K562 (cell line): ENCODE measurements around the gene TMEM127. TPM values are rescaled to one million over a fixed set of nuclear protein-coding genes. Genes with fewer than 3 reads are reported as not detected.

Experiments used
- BMI1 ChIP-seq: fragments of 150-350 bp; IDR thresholded peaks from 2 replicates; pipeline ENCODE4 v1.6.1; 2014; ENCODE audit warnings: low read length
- CHD1 ChIP-seq: fragments of 200-600 bp; sonication (generic); IDR thresholded peaks from one replicate; pipeline ENCODE4 v1.6.1; 2012; ENCODE audit warnings: mild to moderate bottlenecking, moderate library complexity, low read length, inconsistent platforms
- DNMT1 ChIP-seq: fragments of 450-650 bp; IDR thresholded peaks from 2 replicates; pipeline ENCODE4 v1.6.1; 2016; ENCODE audit warnings: antibody characterized with exemption, mild to moderate bottlenecking
- HNRNPL ChIP-seq: fragments of 200-400 bp; formaldehyde crosslinking; IDR thresholded peaks from 2 replicates; pipeline ENCODE4 v1.6.1; 2017; ENCODE audit warnings: low read depth, mild to moderate bottlenecking, low read length
- IRF2 ChIP-seq: sonication (generic); formaldehyde crosslinking; IDR thresholded peaks from 2 replicates; pipeline ENCODE4 v1.8.1; 2022; ENCODE audit warnings: mild to moderate bottlenecking, missing genetic modification reagents
- L3MBTL2 ChIP-seq: fragments of 450-650 bp; IDR thresholded peaks from 2 replicates; pipeline ENCODE4 v1.6.1; 2016; ENCODE audit warnings: mild to moderate bottlenecking, moderate library complexity
- LCOR ChIP-seq: sonication (generic); formaldehyde crosslinking; IDR thresholded peaks from 2 replicates; pipeline ENCODE4 v1.8.0; 2022; ENCODE audit warnings: mild to moderate bottlenecking, missing genetic modification reagents
- MCM2 ChIP-seq: fragments of 450-650 bp; IDR thresholded peaks from 2 replicates; pipeline ENCODE4 v1.6.1; 2017; ENCODE audit warnings: low read depth, mild to moderate bottlenecking
- MTA1 ChIP-seq: fragments of 450-650 bp; IDR thresholded peaks from 2 replicates; pipeline ENCODE4 v1.6.1; 2017; ENCODE audit warnings: borderline replicate concordance
- NCOA6 ChIP-seq: fragments of 450-650 bp; IDR thresholded peaks from 2 replicates; pipeline ENCODE4 v1.6.1; 2017; ENCODE audit warnings: mild to moderate bottlenecking
- NCOR1 ChIP-seq: fragments of 450-650 bp; IDR thresholded peaks from 2 replicates; pipeline ENCODE4 v1.6.1; 2016; ENCODE audit warnings: mild to moderate bottlenecking, moderate library complexity
- PRMT5 ChIP-seq: sonication (generic); formaldehyde crosslinking; IDR thresholded peaks from 2 replicates; pipeline ENCODE4 v1.5.0; 2020; ENCODE audit warnings: missing genetic modification reagents
- SETDB1 ChIP-seq: IDR thresholded peaks from one replicate; pipeline ENCODE4 v1.6.1; 2012; ENCODE audit warnings: low read length, control low read depth, inconsistent platforms
- SNRNP70 ChIP-seq: fragments of 200-400 bp; formaldehyde crosslinking; optimal IDR thresholded peaks from 2 replicates; pipeline ENCODE3; 2017; ENCODE audit warnings: low read depth, low read length
- SRSF1 ChIP-seq: fragments of 200-400 bp; formaldehyde crosslinking; IDR thresholded peaks from 2 replicates; pipeline ENCODE4 v1.6.1; 2017; ENCODE audit warnings: mild to moderate bottlenecking, low read depth, low read length, moderate library complexity
- TAF15 ChIP-seq: fragments of 200-400 bp; formaldehyde crosslinking; IDR thresholded peaks from 2 replicates; pipeline ENCODE4 v1.6.1; 2017; ENCODE audit warnings: mild to moderate bottlenecking, low read depth, low read length, moderate library complexity
- ZBTB7A ChIP-seq: IDR thresholded peaks from 2 replicates; pipeline ENCODE4 v1.6.1; 2011; ENCODE audit warnings: low read depth, mild to moderate bottlenecking, low read length, moderate library complexity, borderline replicate concordance; ENCODE audit not compliant: control insufficient read depth
- ZNF444 ChIP-seq: fragments of 250-450 bp; sonication (Bioruptor Pico); IDR thresholded peaks from 2 replicates; pipeline ENCODE4 v1.4.0; 2020; ENCODE audit warnings: mild to moderate bottlenecking, moderate library complexity
- ZNF830 ChIP-seq: fragments of 250-450 bp; sonication (Bioruptor Pico); IDR thresholded peaks from 2 replicates; pipeline ENCODE4 v1.5.0; 2021; ENCODE audit warnings: mild to moderate bottlenecking
- ZSCAN29 ChIP-seq: fragments of 450-650 bp; IDR thresholded peaks from 2 replicates; pipeline ENCODE4 v1.6.1; 2017
- polyA plus RNA-seq, 8 experiments: library from polyadenylated mRNA; depleted of rRNA in 4 of 8; stranded (reverse) in 5 of 8; unstranded in 3 of 8; fragments of >200 nt; fragmentation: Nextera tagmentation in 2 of 8; fragmentation: Illumina TruSeq in 1 of 8; extraction: Ambion mirVana in 2 of 8; extraction: Trizol in 1 of 8; gene quantifications; 2 replicates each; pipeline versions ENCODE4 v1.2.1 to v1.2.3, GENCODE V29; 2011 to 2014; ENCODE audit warnings: inconsistent platforms in 1 of 8, missing spikeins in 1 of 8
- total RNA-seq, 7 experiments: library from RNA; depleted of rRNA in 6 of 7; stranded (reverse); fragments of >200 nt in 6 of 7; fragmentation: Illumina TruSeq in 2 of 7; extraction: Trizol in 2 of 7; gene quantifications; 2 replicates each; pipeline versions ENCODE4 v1.2.1 to v1.2.3, GENCODE V29; 2011 to 2021; ENCODE audit warnings: low replicate concordance in 1 of 7
- TF ChIP-seq, protein P1 (sequence below): fragments of 450-650 bp; IDR thresholded peaks from 2 replicates; pipeline ENCODE4 v1.6.1; 2016; ENCODE audit warnings: antibody characterized with exemption
- TF ChIP-seq, protein P2 (sequence below): fragments of 250-450 bp; sonication (Bioruptor Pico); IDR thresholded peaks from 2 replicates; pipeline ENCODE4 v1.4.0; 2020; ENCODE audit warnings: mild to moderate bottlenecking
- TF ChIP-seq, protein P3 (sequence below): sonication (generic); formaldehyde crosslinking; IDR thresholded peaks from 2 replicates; pipeline ENCODE4 v1.4.0; 2020; ENCODE audit warnings: mild to moderate bottlenecking, missing genetic modification reagents
- TF ChIP-seq, protein P4 (sequence below): sonication (generic); formaldehyde crosslinking; IDR thresholded peaks from 2 replicates; pipeline ENCODE4 v1.8.0; 2022; ENCODE audit warnings: missing genetic modification reagents, mild to moderate bottlenecking, borderline replicate concordance
- TF ChIP-seq, protein P5 (sequence below): sonication (generic); formaldehyde crosslinking; IDR thresholded peaks from 2 replicates; pipeline ENCODE4 v1.8.1; 2023; ENCODE audit warnings: mild to moderate bottlenecking, missing genetic modification reagents, moderate library complexity

Gene TMEM127
- total and polyA plus RNA-seq, 9 of the 15 experiments (the other 6 are each of a cell fraction or from before 2014, with no cell fraction given) = 1.7 to 20.0 (median 9.9) TPM

DNA sequence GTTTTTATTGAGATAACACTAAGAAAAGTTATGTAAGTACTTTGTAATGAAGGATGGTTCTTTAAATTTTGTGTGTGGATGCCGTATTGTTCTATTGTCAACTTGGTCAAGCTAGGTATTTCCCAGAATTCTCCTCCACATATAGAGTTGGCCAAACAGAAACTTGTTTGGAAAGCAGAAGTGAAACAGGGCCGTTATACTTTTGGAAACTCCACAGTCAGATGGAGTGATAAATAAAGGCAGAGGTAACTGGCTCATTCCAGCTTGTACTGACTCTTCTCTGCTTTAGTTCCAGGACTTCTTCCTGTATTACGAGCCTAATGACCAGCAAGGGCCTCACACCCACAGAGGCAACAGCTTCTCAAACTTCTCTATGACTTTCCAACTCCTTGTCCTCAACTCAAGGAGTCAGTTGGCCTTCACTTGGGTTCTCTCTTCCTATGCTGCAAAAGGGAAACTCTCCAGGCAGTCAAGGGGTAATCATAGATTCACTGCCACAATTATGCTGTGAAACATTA is 40.7 kb downstream of the TMEM127 start (continued):
- TF ChIP-seq, protein P1, sequence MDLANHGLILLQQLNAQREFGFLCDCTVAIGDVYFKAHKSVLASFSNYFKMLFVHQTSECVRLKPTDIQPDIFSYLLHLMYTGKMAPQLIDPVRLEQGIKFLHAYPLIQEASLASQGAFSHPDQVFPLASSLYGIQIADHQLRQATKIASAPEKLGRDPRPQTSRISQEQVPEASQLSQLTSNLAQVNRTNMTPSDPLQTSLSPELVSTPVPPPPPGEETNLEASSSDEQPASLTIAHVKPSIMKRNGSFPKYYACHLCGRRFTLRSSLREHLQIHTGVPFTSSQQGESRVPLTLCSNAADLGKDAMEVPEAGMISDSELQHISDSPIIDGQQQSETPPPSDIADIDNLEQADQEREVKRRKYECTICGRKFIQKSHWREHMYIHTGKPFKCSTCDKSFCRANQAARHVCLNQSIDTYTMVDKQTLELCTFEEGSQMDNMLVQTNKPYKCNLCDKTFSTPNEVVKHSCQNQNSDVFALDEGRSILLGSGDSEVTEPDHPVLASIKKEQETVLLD = no peak
- TF ChIP-seq CHD1 (no peak), IRF2 (CRISPR knock-in tag) (no peak), MCM2 (no peak), LCOR (CRISPR knock-in tag) (no peak), PRMT5 (no peak), MTA1 (no peak), HNRNPL (no peak), ZNF444 (CRISPR knock-in tag) (peak; percentile 22; the same call in 1 of the 2 replicates), SNRNP70 (no peak), TAF15 (no peak), SETDB1 (no peak), NCOR1 (no peak), NCOA6 (no peak), DNMT1 (no peak), ZBTB7A (no peak), BMI1 (no peak), ZSCAN29 (no peak), SRSF1 (no peak), L3MBTL2 (peak; percentile 61), ZNF830 (no peak)
- TF ChIP-seq, protein P2, sequence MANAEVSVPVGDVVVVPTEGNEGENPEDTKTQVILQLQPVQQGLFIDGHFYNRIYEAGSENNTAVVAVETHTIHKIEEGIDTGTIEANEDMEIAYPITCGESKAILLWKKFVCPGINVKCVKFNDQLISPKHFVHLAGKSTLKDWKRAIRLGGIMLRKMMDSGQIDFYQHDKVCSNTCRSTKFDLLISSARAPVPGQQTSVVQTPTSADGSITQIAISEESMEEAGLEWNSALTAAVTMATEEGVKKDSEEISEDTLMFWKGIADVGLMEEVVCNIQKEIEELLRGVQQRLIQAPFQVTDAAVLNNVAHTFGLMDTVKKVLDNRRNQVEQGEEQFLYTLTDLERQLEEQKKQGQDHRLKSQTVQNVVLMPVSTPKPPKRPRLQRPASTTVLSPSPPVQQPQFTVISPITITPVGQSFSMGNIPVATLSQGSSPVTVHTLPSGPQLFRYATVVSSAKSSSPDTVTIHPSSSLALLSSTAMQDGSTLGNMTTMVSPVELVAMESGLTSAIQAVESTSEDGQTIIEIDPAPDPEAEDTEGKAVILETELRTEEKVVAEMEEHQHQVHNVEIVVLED (CRISPR knock-in tag) = 0 out of 2 replicates have a peak, but pooled peaks have one; percentile 17
- TF ChIP-seq, protein P3, sequence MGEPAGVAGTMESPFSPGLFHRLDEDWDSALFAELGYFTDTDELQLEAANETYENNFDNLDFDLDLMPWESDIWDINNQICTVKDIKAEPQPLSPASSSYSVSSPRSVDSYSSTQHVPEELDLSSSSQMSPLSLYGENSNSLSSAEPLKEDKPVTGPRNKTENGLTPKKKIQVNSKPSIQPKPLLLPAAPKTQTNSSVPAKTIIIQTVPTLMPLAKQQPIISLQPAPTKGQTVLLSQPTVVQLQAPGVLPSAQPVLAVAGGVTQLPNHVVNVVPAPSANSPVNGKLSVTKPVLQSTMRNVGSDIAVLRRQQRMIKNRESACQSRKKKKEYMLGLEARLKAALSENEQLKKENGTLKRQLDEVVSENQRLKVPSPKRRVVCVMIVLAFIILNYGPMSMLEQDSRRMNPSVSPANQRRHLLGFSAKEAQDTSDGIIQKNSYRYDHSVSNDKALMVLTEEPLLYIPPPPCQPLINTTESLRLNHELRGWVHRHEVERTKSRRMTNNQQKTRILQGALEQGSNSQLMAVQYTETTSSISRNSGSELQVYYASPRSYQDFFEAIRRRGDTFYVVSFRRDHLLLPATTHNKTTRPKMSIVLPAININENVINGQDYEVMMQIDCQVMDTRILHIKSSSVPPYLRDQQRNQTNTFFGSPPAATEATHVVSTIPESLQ (CRISPR knock-in tag) = no peak
- TF ChIP-seq, protein P4, sequence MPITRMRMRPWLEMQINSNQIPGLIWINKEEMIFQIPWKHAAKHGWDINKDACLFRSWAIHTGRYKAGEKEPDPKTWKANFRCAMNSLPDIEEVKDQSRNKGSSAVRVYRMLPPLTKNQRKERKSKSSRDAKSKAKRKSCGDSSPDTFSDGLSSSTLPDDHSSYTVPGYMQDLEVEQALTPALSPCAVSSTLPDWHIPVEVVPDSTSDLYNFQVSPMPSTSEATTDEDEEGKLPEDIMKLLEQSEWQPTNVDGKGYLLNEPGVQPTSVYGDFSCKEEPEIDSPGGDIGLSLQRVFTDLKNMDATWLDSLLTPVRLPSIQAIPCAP (CRISPR knock-in tag) = no peak
- TF ChIP-seq, protein P5, sequence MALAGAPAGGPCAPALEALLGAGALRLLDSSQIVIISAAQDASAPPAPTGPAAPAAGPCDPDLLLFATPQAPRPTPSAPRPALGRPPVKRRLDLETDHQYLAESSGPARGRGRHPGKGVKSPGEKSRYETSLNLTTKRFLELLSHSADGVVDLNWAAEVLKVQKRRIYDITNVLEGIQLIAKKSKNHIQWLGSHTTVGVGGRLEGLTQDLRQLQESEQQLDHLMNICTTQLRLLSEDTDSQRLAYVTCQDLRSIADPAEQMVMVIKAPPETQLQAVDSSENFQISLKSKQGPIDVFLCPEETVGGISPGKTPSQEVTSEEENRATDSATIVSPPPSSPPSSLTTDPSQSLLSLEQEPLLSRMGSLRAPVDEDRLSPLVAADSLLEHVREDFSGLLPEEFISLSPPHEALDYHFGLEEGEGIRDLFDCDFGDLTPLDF (CRISPR knock-in tag) = no peak
